Activated T-cell treated with anti-CD3 and anti-CD28 coated beads, Interleukin-2, amount 50 U/mL, for 48 hours (primary cell): ENCODE data around the gene AUH.
"Not testable (repeated sequence)": the region's sequence is repeated elsewhere in the genome, so short reads cannot be mapped to it uniquely, and the experiment has no call there.

ENCODE experiments used
- DNase-seq, 2 experiments: peaks; one replicate each; pipeline ENCODE4 v3.0.0-alpha.2; 2020

The AUH gene, protein sequence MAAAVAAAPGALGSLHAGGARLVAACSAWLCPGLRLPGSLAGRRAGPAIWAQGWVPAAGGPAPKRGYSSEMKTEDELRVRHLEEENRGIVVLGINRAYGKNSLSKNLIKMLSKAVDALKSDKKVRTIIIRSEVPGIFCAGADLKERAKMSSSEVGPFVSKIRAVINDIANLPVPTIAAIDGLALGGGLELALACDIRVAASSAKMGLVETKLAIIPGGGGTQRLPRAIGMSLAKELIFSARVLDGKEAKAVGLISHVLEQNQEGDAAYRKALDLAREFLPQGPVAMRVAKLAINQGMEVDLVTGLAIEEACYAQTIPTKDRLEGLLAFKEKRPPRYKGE

DNA sequence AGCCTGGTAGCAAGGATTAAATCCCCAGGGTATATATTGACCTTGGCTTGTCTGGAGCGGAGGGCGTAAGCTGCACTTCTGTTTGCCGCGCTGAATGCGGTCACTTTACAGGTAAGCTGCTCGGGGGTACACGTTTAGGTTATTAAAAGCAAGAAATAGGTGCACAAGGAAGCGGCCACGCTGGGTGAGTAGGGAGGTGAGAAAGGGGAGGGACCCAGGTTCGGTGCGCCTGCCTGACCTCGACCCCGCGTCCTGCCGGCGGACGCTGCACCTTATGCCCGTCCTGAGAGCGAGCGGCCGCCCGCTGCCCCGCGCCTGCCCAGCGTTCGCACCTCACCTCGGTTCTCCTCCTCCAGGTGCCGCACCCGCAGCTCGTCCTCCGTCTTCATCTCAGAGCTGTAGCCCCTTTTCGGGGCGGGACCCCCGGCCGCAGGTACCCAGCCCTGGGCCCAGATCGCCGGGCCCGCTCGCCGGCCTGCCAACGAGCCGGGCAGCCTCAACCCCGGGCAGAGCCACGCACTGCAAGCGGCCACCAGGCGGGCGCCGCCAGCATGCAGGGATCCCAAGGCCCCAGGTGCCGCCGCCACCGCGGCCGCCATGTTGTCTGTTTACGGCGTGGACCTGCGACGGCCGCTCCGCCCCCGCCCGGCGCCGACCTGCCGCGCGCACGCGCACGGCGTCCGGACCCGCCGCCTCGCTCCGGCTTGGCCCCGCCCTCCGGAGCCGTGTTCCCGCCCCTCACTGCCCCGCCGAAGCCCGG is at the start of gene AUH:
AUH (minus strand) TSS at position 628 of the 760 bp plus-strand sequence; CDS start at position 599, 29 bp downstream.
- DNase-seq, result peak; percentile 88 to 93

- no peak for DNase-seq
Observed at GRCh38 chr9:91411096-91411771, 49.5 kb upstream of the AUH start.

- DNase-seq, result no peak
Observed at GRCh38 chr9:91410161-91410560, 48.4 kb upstream of the AUH start.

GRCh38 chr9:91408475-91408874 is 46.8 kb upstream of the AUH start:
- DNase-seq, result no peak

- no peak for DNase-seq
Observed at GRCh38 chr9:91407580-91408318, 46.0 kb upstream of the AUH start.

DNA sequence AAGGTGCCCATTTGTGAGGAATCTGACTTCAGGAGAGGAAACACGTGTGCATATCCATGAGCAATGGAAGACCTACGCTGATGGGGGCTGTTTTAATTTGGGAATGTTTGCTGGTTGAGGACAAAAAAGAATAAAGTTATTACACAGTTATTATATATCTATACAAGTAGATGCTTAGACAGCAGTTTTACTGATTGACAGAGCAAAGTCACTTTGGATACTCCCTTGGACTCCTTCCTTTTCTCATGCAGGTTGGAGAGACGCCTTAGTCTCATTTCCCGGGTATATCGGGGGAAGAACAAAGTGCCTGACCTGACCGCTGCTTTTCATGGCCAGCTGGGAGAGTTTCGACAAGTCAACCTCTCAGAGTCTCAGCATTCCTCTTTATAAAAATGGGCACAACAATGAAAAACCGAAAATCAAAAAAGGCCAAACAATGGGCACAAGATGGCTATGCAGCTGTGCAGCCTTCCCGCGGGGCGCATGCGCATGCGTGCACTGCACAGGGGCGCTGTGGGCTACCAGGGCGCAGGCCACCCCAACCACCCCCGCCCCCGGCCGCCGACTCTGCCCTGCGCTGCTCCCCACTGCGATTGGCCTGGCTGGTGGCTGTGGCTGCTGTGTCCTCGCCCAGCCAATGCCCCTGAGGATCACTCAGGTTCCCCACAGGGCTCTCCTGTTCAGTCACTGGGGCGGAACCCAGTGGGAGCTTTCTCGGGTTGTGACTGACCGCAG is 43.8 kb upstream of the AUH start:
- DNase-seq, result no peak

DNA sequence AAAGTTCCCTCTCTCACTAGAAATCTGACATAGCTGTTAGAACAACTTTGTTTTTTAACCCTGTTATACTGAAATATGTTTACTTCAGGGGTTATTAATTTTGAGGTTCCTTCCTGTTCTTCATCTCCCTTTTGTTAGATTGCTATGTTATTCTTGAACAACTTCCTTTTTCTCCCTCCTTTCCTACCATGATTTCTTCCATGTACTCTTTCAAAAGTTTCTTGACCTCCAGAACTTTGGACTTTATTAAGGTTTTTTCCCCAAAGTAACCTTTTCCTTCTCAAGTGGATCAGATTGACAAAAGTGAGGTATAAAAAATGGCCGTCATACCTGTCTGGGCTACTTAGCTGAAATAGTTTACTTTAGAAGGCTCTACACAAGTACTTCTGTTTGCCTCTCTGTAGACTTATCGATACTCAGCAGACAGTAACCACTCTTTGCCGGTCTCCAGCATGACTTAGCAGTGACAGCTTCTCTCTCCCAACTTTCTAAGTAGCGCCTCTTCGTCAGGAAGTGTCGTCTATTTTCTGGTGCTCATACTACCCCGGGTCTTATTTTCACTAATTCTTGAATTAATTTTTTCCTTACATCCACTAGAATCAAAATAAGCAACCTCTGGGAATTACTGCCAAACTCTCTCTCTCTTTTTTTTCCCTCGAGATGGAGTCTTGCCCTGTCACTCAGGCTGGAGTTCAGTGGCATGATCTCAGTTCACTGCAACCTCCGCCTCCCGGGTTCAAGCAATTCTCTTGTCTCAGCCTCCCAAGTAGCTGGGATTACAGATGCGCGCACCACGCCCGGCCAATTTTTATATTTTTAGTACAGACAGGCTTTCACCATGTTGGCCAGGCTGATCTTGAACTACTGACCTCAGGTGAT is 42.2 kb upstream of the AUH start:
- no peak for DNase-seq

- DNase-seq, result no peak
Observed at GRCh38 chr9:91398926-91399325, 37.2 kb upstream of the AUH start.

- peak; percentile 37 to 44 for DNase-seq
Observed at GRCh38 chr9:91395553-91396471, 34.1 kb upstream of the AUH start.

- DNase-seq, result peak; percentile 36 to 45
Observed at GRCh38 chr9:91395106-91395552, 33.4 kb upstream of the AUH start.

DNA sequence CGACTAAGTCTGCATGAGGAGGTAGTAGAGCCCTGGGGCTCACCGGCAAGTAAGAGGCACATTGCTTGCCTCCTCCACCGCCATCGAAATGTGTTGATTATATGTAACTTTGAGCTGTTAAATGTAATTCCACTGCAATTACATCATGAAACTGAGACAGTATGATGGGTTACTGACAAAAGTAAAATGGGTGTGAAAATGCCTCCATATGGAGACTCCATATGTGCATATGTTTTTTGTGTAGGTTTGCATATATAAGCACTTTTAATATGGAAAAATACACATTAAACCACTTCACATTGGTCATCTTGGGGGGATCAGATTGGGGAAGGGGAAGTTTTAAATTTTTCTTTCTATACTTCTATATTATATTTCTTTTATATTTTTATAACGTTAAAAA is 32.1 kb upstream of the AUH start:
- DNase-seq, result no peak

- no peak for DNase-seq
Observed at GRCh38 chr9:91392435-91392834, 30.7 kb upstream of the AUH start.

DNA sequence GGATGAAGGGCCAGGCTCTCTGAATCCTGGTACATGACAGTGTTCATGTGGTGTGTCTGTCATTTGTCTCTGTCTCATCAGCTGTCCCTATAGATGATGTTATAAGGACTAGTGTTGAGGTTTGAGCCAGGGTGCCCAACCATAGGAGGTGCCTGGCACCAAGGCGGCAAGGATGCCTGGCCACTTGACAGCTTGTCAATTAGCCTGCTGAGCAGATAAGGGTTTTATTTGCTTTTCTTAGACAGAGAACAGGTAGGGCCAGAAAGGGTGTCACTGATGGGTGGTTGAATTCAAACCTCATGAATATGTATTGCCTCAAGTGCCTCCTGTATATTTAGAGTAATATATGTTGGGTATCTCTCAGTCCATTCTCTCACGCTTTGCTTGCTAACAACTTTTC is 30.1 kb upstream of the AUH start:
- no peak for DNase-seq

DNA sequence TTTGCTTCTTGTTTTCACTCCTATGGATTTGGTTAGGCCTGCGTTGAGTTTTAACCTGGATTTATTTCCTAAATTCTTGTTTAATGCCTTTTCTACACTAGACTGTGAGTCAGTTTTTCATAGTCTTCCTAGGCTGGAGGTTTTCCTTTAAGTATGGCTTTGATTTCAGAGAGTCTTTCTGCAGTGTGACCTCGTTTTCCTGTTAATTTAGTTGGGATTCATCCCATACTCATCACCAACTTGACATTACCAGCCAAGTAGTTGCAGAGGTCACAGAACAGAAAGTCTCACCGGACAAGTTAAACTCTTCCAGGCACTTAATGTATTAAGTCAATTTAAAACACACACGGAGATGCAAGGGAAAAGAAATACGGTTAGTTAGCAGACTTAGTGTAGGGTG is 29.7 kb upstream of the AUH start:
- DNase-seq, result no peak

- not testable (repeated sequence) for DNase-seq
Observed at GRCh38 chr9:91389686-91390085, 28.0 kb upstream of the AUH start.

- no peak for DNase-seq
Observed at GRCh38 chr9:91386765-91387164, 25.0 kb upstream of the AUH start.

GRCh38 chr9:91384954-91385353 is 23.2 kb upstream of the AUH start:
- no peak for DNase-seq

DNA sequence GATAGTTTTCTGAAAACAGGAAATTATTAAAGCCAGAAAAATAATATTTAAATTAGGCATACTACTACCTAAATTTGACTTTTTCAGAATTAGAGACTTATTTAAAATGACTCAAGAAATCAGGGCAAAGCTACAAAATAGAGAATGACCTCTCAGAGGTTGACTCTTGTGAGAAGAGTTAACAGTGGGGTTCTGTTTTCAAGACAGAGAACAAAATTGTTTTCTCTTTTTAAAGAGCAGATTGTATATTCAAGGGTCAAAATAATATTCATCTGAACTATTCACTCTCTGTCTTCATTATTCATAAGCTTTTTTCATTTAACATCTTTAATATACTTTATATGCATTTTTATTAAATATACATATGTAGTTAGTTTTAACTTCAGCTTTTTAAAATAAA is 21.9 kb upstream of the AUH start:
- DNase-seq, result no peak

- DNase-seq, result no peak
Observed at GRCh38 chr9:91382298-91382697, 20.6 kb upstream of the AUH start.

DNA sequence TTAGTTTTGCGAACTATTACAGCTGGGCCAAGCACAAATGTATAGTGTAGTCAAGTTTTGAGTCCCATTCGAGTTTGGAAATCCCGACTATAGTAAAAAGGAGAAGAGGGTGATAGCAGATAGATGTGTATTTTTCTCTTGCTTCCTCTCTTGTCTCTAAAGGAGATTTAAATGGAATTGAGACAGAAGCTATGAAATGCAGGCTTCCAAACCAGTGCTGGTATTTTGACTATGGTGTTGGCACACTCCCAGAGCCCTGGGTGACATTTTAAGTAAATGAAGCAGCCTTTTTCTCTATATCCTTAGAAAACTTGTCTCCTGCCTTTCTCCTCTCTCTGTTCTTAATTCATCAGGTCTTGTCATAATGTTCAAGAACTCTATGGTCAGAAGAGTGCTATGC is 17.7 kb upstream of the AUH start:
- DNase-seq, result no peak
